ENCODE measurements around the gene RNASE7.

Gene RNASE7

GRCh38 chr14:21041676-21042433 is at the start of gene RNASE7:
Gene RNASE7, plus strand, starts transcription at chr14:21042362. Its CDS starts 631 bp downstream, at chr14:21042993.
- H3K27ac ChIP-seq = no peak within 1 kb of the TSS; the same call in 1 of the 2 replicates
- TF ChIP-seq CTCF (conservative IDR thresholded peaks at IDR 0.05) = no peak

- no peak for TF ChIP-seq CTCF (conservative IDR thresholded peaks at IDR 0.05)
- no peak overlapping the region for H3K27ac ChIP-seq
Measured at GRCh38 chr14:20996521-20996920, 45.6 kb upstream of the RNASE7 start.

- no peak for TF ChIP-seq CTCF (conservative IDR thresholded peaks at IDR 0.05)
- no peak overlapping the region for H3K27ac ChIP-seq
Measured at GRCh38 chr14:20997115-20997514, 45.0 kb upstream of the RNASE7 start.

DNA sequence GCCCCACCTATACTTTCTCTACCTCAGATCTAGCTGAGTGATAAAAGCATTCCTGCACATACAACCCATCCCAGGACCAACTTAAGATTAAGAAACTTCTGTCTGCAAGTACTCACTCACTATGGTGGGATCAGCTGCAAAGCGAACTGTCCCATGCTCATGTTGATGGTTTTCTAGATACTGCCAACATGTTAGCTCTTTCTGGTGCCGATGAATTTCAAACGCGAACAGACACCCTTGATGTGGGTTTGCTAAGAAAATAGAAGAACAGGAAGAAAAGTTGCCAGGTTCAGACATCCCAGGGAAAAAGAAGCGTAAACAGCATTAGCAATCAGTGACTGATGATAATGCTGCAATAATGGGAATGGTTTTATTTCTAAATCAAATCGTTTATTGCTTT is 44.6 kb upstream of the RNASE7 start:
- H3K27ac ChIP-seq = peak overlapping the region; percentile 14; the same call in 1 of the 2 replicates
- TF ChIP-seq CTCF (conservative IDR thresholded peaks at IDR 0.05) = no peak

DNA sequence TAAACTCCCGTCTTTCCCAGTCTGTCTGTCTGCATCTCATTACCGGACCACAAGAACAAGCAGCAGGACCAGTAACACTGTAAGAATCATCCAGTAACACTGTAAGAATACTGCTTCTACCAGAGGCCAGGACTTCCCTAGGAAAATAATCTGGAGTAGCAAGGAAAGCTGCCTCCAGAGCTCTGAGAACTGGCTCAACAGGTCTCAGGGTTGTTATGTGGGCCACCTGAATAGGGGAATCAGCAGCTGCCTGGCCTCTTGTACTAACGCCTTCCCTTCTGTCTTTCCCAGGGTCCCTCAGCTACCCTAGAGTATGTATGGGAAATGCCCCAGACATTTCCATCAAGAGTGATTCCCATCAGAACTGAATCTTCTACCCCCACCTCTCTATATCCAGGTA is 44.0 kb upstream of the RNASE7 start:
- H3K27ac ChIP-seq = peak overlapping the region; percentile 14; the same call in 1 of the 2 replicates
- no peak for TF ChIP-seq CTCF (conservative IDR thresholded peaks at IDR 0.05)

DNA sequence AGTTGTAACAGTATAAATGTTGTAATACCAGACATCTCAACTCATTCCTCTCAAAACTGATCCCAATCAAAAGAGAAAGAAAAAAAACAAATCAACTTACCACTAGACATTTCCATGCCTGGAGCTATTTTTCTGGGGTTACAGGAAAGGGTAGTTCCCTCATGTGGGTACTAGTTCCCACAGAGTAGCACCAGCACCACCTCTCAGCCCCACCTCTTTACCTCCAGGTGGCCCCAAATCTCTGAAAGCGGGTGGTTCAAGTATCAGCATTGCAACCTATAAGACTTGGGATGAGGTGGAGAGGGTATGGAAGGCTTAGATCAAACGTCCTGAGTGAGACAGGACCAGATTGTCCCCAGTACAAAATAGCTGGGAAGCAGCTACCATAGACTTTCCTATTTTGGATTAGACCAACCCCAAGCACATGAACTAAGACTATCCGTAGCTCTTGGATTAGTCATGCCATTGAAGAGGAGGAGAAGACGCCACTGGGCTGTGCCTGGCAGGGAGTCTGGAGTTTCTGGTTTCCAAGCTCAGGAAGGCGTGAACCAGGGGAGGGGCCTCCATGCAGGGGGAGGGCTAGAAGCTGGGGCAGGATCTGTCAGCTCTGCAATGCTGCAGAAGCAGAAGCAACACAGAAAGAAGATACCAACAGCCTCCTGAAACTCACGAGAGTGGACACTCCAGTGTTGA is 43.3 kb upstream of the RNASE7 start, which contains the start of gene SLC39A2:
TSS of gene SLC39A2 (plus strand) at position 620 of the 693 bp plus-strand sequence. CDS start 154 bp downstream, outside the sequence.
- no peak for TF ChIP-seq CTCF (conservative IDR thresholded peaks at IDR 0.05)

GRCh38 chr14:20999591-20999990 is 42.6 kb upstream of the RNASE7 start:
- TF ChIP-seq CTCF (conservative IDR thresholded peaks at IDR 0.05) = no peak
- no peak overlapping the region for H3K27ac ChIP-seq

More for the DNA sequence above, 43.3 kb upstream of the RNASE7 start, which contains the start of gene SLC39A2:
- peak within 1 kb of the TSS; percentile 14; the same call in 1 of the 2 replicates for H3K27ac ChIP-seq
